WI38 (cell line): ENCODE data around the gene ISOC2.

Experiments used
- H3K4me3 ChIP-seq: 2 replicates; pipeline ENCODE4 v1.5.1; 2011; ENCODE audit warnings: low read depth, mild to moderate bottlenecking, control low read depth, low read length
- TF ChIP-seq, protein P1 (sequence below): IDR thresholded peaks from 2 replicates; pipeline ENCODE4 v1.5.1; 2012; ENCODE audit warnings: low read depth, mild to moderate bottlenecking, control low read depth, low read length

ISOC2 gene

DNA sequence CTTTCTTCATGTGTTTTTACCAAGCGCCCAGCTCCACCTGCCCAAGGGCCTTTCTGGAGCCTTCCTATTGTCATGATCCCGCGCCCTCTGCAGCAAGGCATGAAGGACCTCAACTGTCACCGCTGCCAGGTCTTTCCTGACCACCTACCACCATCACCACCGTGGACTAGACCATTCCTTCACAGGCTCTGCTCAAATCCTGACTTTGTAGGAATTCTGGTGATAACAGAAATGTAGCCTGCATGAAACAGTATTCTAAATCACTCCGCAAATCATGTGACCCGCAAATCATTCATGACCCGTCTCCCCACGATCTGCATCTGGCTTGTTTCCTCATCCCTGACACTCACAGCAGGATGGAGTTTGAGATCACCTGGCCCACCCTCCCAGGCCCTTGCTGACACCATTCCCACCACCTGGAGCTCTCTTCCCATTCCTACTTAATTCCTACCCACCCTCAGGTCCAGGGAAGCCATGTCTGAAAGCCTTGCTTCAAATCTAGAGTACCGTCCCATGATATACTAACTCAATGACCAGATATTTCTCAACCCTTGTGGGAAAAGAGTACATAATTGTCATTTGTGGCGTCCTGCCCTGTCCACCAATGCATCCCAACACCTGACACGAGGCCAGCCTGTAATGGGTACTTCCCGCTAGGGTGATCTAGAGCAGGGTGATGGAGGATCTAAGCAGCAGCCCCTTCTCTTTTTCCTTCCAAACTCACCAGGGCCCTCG is 55.2 kb downstream of the ISOC2 start:
- peak overlapping the region; percentile 78 for H3K4me3 ChIP-seq
- TF ChIP-seq, protein P1, sequence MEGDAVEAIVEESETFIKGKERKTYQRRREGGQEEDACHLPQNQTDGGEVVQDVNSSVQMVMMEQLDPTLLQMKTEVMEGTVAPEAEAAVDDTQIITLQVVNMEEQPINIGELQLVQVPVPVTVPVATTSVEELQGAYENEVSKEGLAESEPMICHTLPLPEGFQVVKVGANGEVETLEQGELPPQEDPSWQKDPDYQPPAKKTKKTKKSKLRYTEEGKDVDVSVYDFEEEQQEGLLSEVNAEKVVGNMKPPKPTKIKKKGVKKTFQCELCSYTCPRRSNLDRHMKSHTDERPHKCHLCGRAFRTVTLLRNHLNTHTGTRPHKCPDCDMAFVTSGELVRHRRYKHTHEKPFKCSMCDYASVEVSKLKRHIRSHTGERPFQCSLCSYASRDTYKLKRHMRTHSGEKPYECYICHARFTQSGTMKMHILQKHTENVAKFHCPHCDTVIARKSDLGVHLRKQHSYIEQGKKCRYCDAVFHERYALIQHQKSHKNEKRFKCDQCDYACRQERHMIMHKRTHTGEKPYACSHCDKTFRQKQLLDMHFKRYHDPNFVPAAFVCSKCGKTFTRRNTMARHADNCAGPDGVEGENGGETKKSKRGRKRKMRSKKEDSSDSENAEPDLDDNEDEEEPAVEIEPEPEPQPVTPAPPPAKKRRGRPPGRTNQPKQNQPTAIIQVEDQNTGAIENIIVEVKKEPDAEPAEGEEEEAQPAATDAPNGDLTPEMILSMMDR = no peak

DNA sequence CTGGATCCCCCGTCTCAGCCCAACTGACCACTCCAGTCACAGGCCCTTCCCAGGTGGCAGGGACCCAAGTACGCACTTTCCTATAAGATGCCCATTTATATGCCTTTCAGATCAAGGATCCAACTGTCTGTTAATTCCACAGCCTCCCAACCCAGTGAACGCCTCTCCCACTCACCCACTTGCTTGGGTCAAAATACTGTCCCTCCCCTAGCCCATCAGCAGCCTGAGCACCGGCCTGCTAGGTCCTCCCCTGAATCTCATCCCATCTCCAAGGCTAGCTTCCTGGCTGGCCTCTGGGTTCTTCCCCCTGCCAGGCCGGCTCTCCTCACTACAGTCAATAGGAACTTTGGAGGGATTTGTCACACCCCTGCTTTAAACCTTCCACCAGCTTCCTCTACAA is 55.8 kb downstream of the ISOC2 start:
- H3K4me3 ChIP-seq = peak overlapping the region; percentile 78
- TF ChIP-seq, protein P1 = no peak
